PC-3 (cell line): ENCODE results near the gene UQCR11. TPM values are rescaled to one million over a fixed set of nuclear protein-coding genes. Genes with fewer than 3 reads are reported as not detected.

ENCODE experiments used
- ATAC-seq: fragments of 200-7000 bp; cut with Tn5 transposase; 2 replicates; pipeline ENCODE4 v1.9.1; 2020; ENCODE audit warnings: mild to moderate bottlenecking, moderate library complexity
- BruUV-seq: library from RNA; stranded (reverse); fragments of 400-500 nt; replicated peaks from 2 replicates; lab custom pipeline; 2021; lab: Mats Ljungman, UMichigan
- CTCF ChIA-PET: fragments of 300-600 bp; sonication (Branson Sonifier 250); formaldehyde crosslinking; loops from one replicate; lab custom pipeline; 2022; ENCODE audit warnings: antibody characterized with exemption; lab: Charles Lee
- POLR2A ChIA-PET: fragments of 300-600 bp; sonication (Branson Sonifier 250); formaldehyde crosslinking; loops from one replicate; lab custom pipeline; 2022; ENCODE audit warnings: antibody characterized with exemption; ENCODE audit not compliant: unreplicated experiment; lab: Charles Lee
- DNase-seq: peaks from one replicate; pipeline ENCODE4 v3.0.0-alpha.2; 2015
- H2AFZ ChIP-seq: fragments of 300-600 bp; sonication (generic); 2 replicates; pipeline ENCODE4 v1.6.0; 2016; ENCODE audit warnings: antibody characterized with exemption, low read length
- H3F3A ChIP-seq: fragments of 300-600 bp; sonication (generic); one replicate; pipeline ENCODE4 v1.6.0; 2017; ENCODE audit warnings: antibody characterized with exemption, low read length, control low read depth, mild to moderate bottlenecking; ENCODE audit not compliant: unreplicated experiment
- H3K27ac ChIP-seq: fragments of 300-600 bp; sonication (generic); 2 replicates; pipeline ENCODE4 v1.5.1; 2016; ENCODE audit warnings: mild to moderate bottlenecking, low read length
- H3K27me3 ChIP-seq: fragments of 300-600 bp; sonication (generic); 2 replicates; pipeline ENCODE4 v1.6.1; 2016; ENCODE audit warnings: low read length, mixed read lengths
- H3K36me3 ChIP-seq: fragments of 300-600 bp; sonication (generic); 2 replicates; pipeline ENCODE4 v1.6.1; 2016; ENCODE audit warnings: low read depth, mixed run types, low read length, mixed read lengths
- H3K4me1 ChIP-seq: fragments of 300-600 bp; sonication (generic); 2 replicates; pipeline ENCODE4 v1.5.1; 2016; ENCODE audit warnings: low read length; ENCODE audit not compliant: insufficient read depth
- H3K4me2 ChIP-seq: fragments of 300-600 bp; sonication (generic); 2 replicates; pipeline ENCODE4 v1.6.0; 2016; ENCODE audit warnings: low read length
- H3K4me3 ChIP-seq: fragments of 300-600 bp; sonication (generic); 2 replicates; pipeline ENCODE4 v1.5.1; 2016; ENCODE audit warnings: mild to moderate bottlenecking, low read length, mixed read lengths
- H3K79me2 ChIP-seq: fragments of 300-600 bp; sonication (generic); 2 replicates; pipeline ENCODE4 v1.6.1; 2017; ENCODE audit warnings: low read length, mixed read lengths
- H3K9ac ChIP-seq: fragments of 300-600 bp; sonication (generic); 2 replicates; pipeline ENCODE4 v1.6.0; 2016; ENCODE audit warnings: mild to moderate bottlenecking, low read length
- H3K9me2 ChIP-seq: fragments of 300-600 bp; sonication (generic); replicated peaks from 2 replicates; pipeline ENCODE4 v1.6.1; 2016; ENCODE audit warnings: mixed run types, low read length, mixed read lengths
- H3K9me3 ChIP-seq: fragments of 300-600 bp; sonication (generic); 2 replicates; pipeline ENCODE4 v1.6.1; 2016; ENCODE audit warnings: low read length, mixed read lengths
- H4K20me1 ChIP-seq: fragments of 300-600 bp; sonication (generic); 2 replicates; pipeline ENCODE4 v1.6.1; 2016; ENCODE audit warnings: low read length, mixed read lengths
- CTCF ChIP-seq: fragments of 300-600 bp; sonication (generic); conservative IDR thresholded peaks from 2 replicates; pipeline ENCODE4 v1.5.1; 2017; ENCODE audit warnings: antibody characterized with exemption, low read depth, mild to moderate bottlenecking, low read length
- EZH2 ChIP-seq: fragments of 300-600 bp; sonication (generic); IDR thresholded peaks from one replicate; pipeline ENCODE4 v1.6.1; 2017; ENCODE audit warnings: antibody characterized with exemption, mild to moderate bottlenecking, low read length; ENCODE audit not compliant: unreplicated experiment
- EZH2phosphoT487 ChIP-seq: fragments of 300-600 bp; sonication (generic); IDR thresholded peaks from 2 replicates; pipeline ENCODE4 v1.6.1; 2018; ENCODE audit warnings: mild to moderate bottlenecking, antibody characterized with exemption, low read length, borderline replicate concordance
- intact Hi-C: fragments of 100-400 bp; cut with micrococcal nuclease; formaldehyde crosslinking; loops from 2 replicates; pipeline ENCODE4 v1.9.0; 2023
- total RNA-seq: library from RNA; depleted of rRNA; stranded (reverse); fragments of >200 nt; gene quantifications from 2 replicates; pipeline ENCODE4 v1.2.3, GENCODE V29; 2014

UQCR11 gene
- total RNA-seq, 1 experiment from 2014 or later = 148 TPM

- H3K9me3 ChIP-seq = no peaks in the 10 kb centered on the region
- H3K27me3 ChIP-seq = no peaks in the 10 kb centered on the region
- ChIA-PET CTCF (no interaction called here), POLR2A (no interaction called here)
- no peak overlapping the region for H3K27ac ChIP-seq
- no peaks in the 10 kb centered on the region for H3F3A ChIP-seq
- no peak overlapping the region for H3K4me3 ChIP-seq
- H3K4me1 ChIP-seq = no peaks in the 10 kb centered on the region
- no peak overlapping the region for H3K4me2 ChIP-seq
- DNase-seq = no peak
- no peak overlapping the region for H2AFZ ChIP-seq
- no peaks in the 10 kb centered on the region for H3K36me3 ChIP-seq
- intact Hi-C loops = no loop called here
- no peak for ATAC-seq
- no TSS peak for BruUV-seq
- no peak overlapping the region for H3K9ac ChIP-seq
- no peaks in the 10 kb centered on the region for H4K20me1 ChIP-seq
- TF ChIP-seq CTCF (no peak), EZH2phosphoT487 (no peak), EZH2 (no peak)
- H3K79me2 ChIP-seq = no peaks in the 10 kb centered on the region
- H3K9me2 ChIP-seq = no peaks in the 10 kb centered on the region
These were observed 26.0 kb downstream of the UQCR11 start for GRCh38 chr19:1579222-1579621.

- Histone ChIP-seq H3K27ac (no peak overlapping the region), H3K4me1 (no peaks in the 10 kb centered on the region), H3K9ac (no peak overlapping the region), H3K9me3 (no peaks in the 10 kb centered on the region), H3K79me2 (no peaks in the 10 kb centered on the region), H3K4me2 (no peak overlapping the region), H3K36me3 (no peaks in the 10 kb centered on the region), H3K9me2 (no peaks in the 10 kb centered on the region), H2AFZ (no peak overlapping the region), H3K27me3 (no peaks in the 10 kb centered on the region), H3K4me3 (no peak overlapping the region), H3F3A (no peaks in the 10 kb centered on the region), H4K20me1 (no peaks in the 10 kb centered on the region)
- intact Hi-C loops = no loop called here
- DNase-seq (no peak), ATAC-seq (no peak)
- ChIA-PET POLR2A (no interaction called here), CTCF (no interaction called here)
- TF ChIP-seq CTCF (no peak), EZH2phosphoT487 (no peak), EZH2 (no peak)
- BruUV-seq = no TSS peak
These were observed 27.2 kb downstream of the UQCR11 start for GRCh38 chr19:1577929-1578618.

GRCh38 chr19:1577090-1577928 lies 28.0 kb downstream of the UQCR11 start:
- Histone ChIP-seq H3K4me3 (no peak overlapping the region), H2AFZ (no peak overlapping the region), H3K4me1 (no peaks in the 10 kb centered on the region), H3K79me2 (no peaks in the 10 kb centered on the region), H3K9me2 (no peaks in the 10 kb centered on the region), H3K36me3 (no peaks in the 10 kb centered on the region), H4K20me1 (no peaks in the 10 kb centered on the region), H3K9ac (no peak overlapping the region), H3F3A (no peaks in the 10 kb centered on the region), H3K4me2 (no peak overlapping the region), H3K9me3 (no peaks in the 10 kb centered on the region), H3K27me3 (no peaks in the 10 kb centered on the region), H3K27ac (no peak overlapping the region)
- no peak for ATAC-seq
- DNase-seq = no peak
- CTCF ChIA-PET = no interaction called here
- TSS peak; percentile 26 for BruUV-seq
- POLR2A ChIA-PET = no interaction called here
- intact Hi-C loops = no loop called here
- TF ChIP-seq CTCF = no peak
- no peak for TF ChIP-seq EZH2
- TF ChIP-seq EZH2phosphoT487 = no peak
